HL-60 (cell line): ENCODE results near the gene ITPKC.
A peak's percentile ranks its signal among the peaks of the same experiment; 100 is the strongest.
"Not testable (repeated sequence)": the region's sequence is repeated elsewhere in the genome, so short reads cannot be mapped to it uniquely, and the experiment has no call there.

Experiments
- DNase-seq, 2 experiments: peaks; one replicate each; pipeline ENCODE4 v3.0.0-alpha.2; 2010 to 2020; ENCODE audit warnings: low read depth in 1 of 2, low spot score in 1 of 2
- H3K27ac ChIP-seq: fragments of 250-450 bp; sonication (Bioruptor Pico); replicated peaks from 2 replicates; pipeline ENCODE4 v1.5.1; 2020; ENCODE audit warnings: mild to moderate bottlenecking, moderate library complexity
- H3K27me3 ChIP-seq: fragments of 250-450 bp; sonication (Bioruptor Pico); 2 replicates; pipeline ENCODE4 v1.5.1; 2021; ENCODE audit warnings: mild to moderate bottlenecking, moderate library complexity; ENCODE audit not compliant: insufficient read depth, poor library complexity, severe bottlenecking
- H3K4me3 ChIP-seq: replicated peaks from 2 replicates; pipeline ENCODE4 v1.5.1; 2011; ENCODE audit warnings: mild to moderate bottlenecking, control low read depth, low read length; ENCODE audit not compliant: insufficient read depth
- CTCF ChIP-seq: IDR thresholded peaks from one replicate; pipeline ENCODE4 v1.5.1; 2011; ENCODE audit warnings: low read length, control low read depth, inconsistent platforms; ENCODE audit not compliant: insufficient read depth
- GABPA ChIP-seq: IDR thresholded peaks from 2 replicates; pipeline ENCODE4 v1.6.1; 2012; ENCODE audit warnings: low read depth
- POLR2AphosphoS5 ChIP-seq: IDR thresholded peaks from 2 replicates; pipeline ENCODE4 v1.6.1; 2012; ENCODE audit warnings: low read depth
- REST ChIP-seq: IDR thresholded peaks from 2 replicates; pipeline ENCODE4 v1.6.1; 2012; ENCODE audit warnings: low read depth; ENCODE audit not compliant: insufficient replicate concordance
- SPI1 ChIP-seq: IDR thresholded peaks from 2 replicates; pipeline ENCODE4 v1.6.1; 2012; ENCODE audit warnings: low read depth, mild to moderate bottlenecking, borderline replicate concordance

ITPKC gene

GRCh38 chr19:40778706-40779284 lies 61.9 kb downstream of the ITPKC start:
- DNase-seq, result no peak
- H3K27ac ChIP-seq, result peak overlapping the region; percentile 84
- TF ChIP-seq SPI1, result no peak
- TF ChIP-seq REST, result no peak
- no peak for TF ChIP-seq GABPA
- TF ChIP-seq CTCF, result no peak
- TF ChIP-seq POLR2AphosphoS5, result no peak
- peak overlapping the region; percentile 84 for H3K4me3 ChIP-seq
- no peaks in the 10 kb centered on the region for H3K27me3 ChIP-seq

- Histone ChIP-seq H3K27me3 (no peaks in the 10 kb centered on the region), H3K27ac (no peak overlapping the region), H3K4me3 (no peak overlapping the region)
- DNase-seq, result no peak
- no peak for TF ChIP-seq CTCF
- no peak for TF ChIP-seq GABPA
- TF ChIP-seq SPI1, result no peak
Measured at GRCh38 chr19:40780582-40780981, 63.7 kb downstream of the ITPKC start.

- no peak for TF ChIP-seq POLR2AphosphoS5
- peak; percentile 23; the same call in 1 of the 2 replicates for TF ChIP-seq SPI1
- TF ChIP-seq GABPA, result no peak
- TF ChIP-seq REST, result no peak
- TF ChIP-seq CTCF, result no peak
- DNase-seq, result no peak
- H3K27me3 ChIP-seq, result no peaks in the 10 kb centered on the region
Measured at GRCh38 chr19:40781140-40781539, 64.2 kb downstream of the ITPKC start.

GRCh38 chr19:40783711-40784110 lies 66.8 kb downstream of the ITPKC start:
- no peaks in the 10 kb centered on the region for H3K27me3 ChIP-seq
- no peak for DNase-seq
- H3K4me3 ChIP-seq, result no peak overlapping the region
- H3K27ac ChIP-seq, result no peak overlapping the region
- TF ChIP-seq POLR2AphosphoS5, result no peak
- TF ChIP-seq SPI1, result no peak
- no peak for TF ChIP-seq GABPA
- no peak for TF ChIP-seq REST

More at GRCh38 chr19:40781140-40781539, 64.2 kb downstream of the ITPKC start:
- Histone ChIP-seq H3K27ac (no peak overlapping the region), H3K4me3 (no peak overlapping the region)

GRCh38 chr19:40784146-40784545 lies 67.2 kb downstream of the ITPKC start:
- not testable (repeated sequence) for H3K27me3 ChIP-seq, H3K4me3 ChIP-seq, H3K27ac ChIP-seq, DNase-seq
